Ovary (tissue), 9 donors: ENCODE data around the gene PCGF3. TPM values are rescaled to one million over a fixed set of nuclear protein-coding genes. Genes with fewer than 3 reads are reported as not detected.

Experiments
- DNase-seq, 5 donors: peaks; one replicate each; pipeline ENCODE4 v3.0.0-alpha.2; 2019 to 2020
- H3K27ac ChIP-seq, 2 donors: fragments of 200-600 bp; one replicate each; pipeline versions ENCODE4 v1.5.1 to v1.8.0; 2019 to 2022
- H3K27me3 ChIP-seq: fragments of 200-600 bp; one replicate; pipeline ENCODE4 v1.8.0; 2022
- H3K36me3 ChIP-seq: fragments of 200-600 bp; sonication (generic); one replicate; pipeline ENCODE4 v1.5.1; 2019
- H3K4me1 ChIP-seq: one replicate; pipeline ENCODE4 v1.8.1; 2013; ENCODE audit warnings: mild to moderate bottlenecking, moderate library complexity; ENCODE audit not compliant: insufficient read depth
- H3K4me3 ChIP-seq: fragments of 200-600 bp; sonication (generic); one replicate; pipeline ENCODE4 v1.5.1; 2017
- H3K9me3 ChIP-seq, 2 donors: fragments of 200-600 bp in 1 of 2; sonication (generic) in 1 of 2; one replicate each; pipeline versions ENCODE4 v1.5.1 to v1.8.1; 2013 to 2019; ENCODE audit warnings: mild to moderate bottlenecking in 1 of 2, moderate library complexity in 1 of 2
- EP300 ChIP-seq: sonication (generic); formaldehyde crosslinking; IDR thresholded peaks from one replicate; pipeline ENCODE4 v1.6.1; 2017; ENCODE audit warnings: antibody characterized with exemption
- POLR2A ChIP-seq: fragments of 450-650 bp; IDR thresholded peaks from one replicate; pipeline ENCODE4 v1.6.1; 2017; ENCODE audit warnings: antibody characterized with exemption, mild to moderate bottlenecking, moderate library complexity
- WGBS, 3 donors: extraction: QIAGEN DNeasy Blood & Tissue Kit in 1 of 3; methylation state at CpG; one replicate each; pipeline versions ENCODE4 v1.1.5 to v1.1.7; 2013 to 2017; 5-methylcytosine and 5-hydroxymethylcytosine counted together
- intact Hi-C, 4 donors: fragments of 100-400 bp; cut with DNase I; formaldehyde crosslinking; loops; one replicate each; pipeline versions ENCODE4 v1.11.0 to v1.15.1; 2022 to 2023
- polyA plus RNA-seq, 2 donors: library from polyadenylated mRNA; stranded (reverse); fragments of 200-250 nt in 1 of 2; fragments of 350-450 nt in 1 of 2; fragmentation: Illumina TruSeq in 1 of 2; extraction: RNeasy Lipid Tissue Mini Kit (QIAGEN cat#74804) in 1 of 2; gene quantifications; one replicate each; pipeline ENCODE4 v1.2.3, GENCODE V29; 2013 to 2014
- total RNA-seq, 7 donors: library from RNA; depleted of rRNA in 2 of 7; stranded (reverse); fragments of >200 nt in 2 of 7; fragmentation: NEBNext Ultra II Directional in 3 of 7; extraction: Animal tissue kit (Norgen Biotek cat#: 25700) in 3 of 7; gene quantifications; one replicate each; pipeline versions ENCODE4 v1.1.0 to v1.2.4, GENCODE V29; 2016 to 2023
- TF ChIP-seq, protein P1 (sequence below), 3 donors: fragments of 450-650 bp in 2 of 3; fragments of 200-600 bp in 1 of 3; IDR thresholded peaks; one replicate each; pipeline versions ENCODE4 v1.5.1 to v1.8.0; 2016 to 2022; ENCODE audit warnings: antibody characterized with exemption in 3 of 3, mild to moderate bottlenecking in 1 of 3
- donor health status: DM: no; HTN: no; CAD: no; lungs with moderate emphysema.
- donor health status: DM: no; HTN: no; CAD: no.
- donor health status: Bipolar disorder and iron deficiency.
- donor health status: DM: yes; HTN: yes; CAD: no.
- donor health status: DM: no; HTN: no; CAD: no.
- donor health status: DM: yes; HTN: yes; CAD: no.

The PCGF3 gene
- total and polyA plus RNA-seq, 9 donors, result 21.7 to 51.2 (median 45.3) TPM

GRCh38 chr4:793093-793861 is 87.6 kb downstream of the PCGF3 start:
- DNase-seq, result no peak
- H3K9me3 ChIP-seq, result no peaks in the 10 kb centered on the region
- intact Hi-C loops, result no loop called here
- no peaks in the 10 kb centered on the region for H3K36me3 ChIP-seq
- no peak overlapping the region for H3K27ac ChIP-seq
- peaks cover 11% of the 10 kb centered on the region for H3K4me1 ChIP-seq
- WGBS, 3 donors, result 45 to 52% (median 50%) methylated on average over 18 to 19 of the region's 19 CpGs
- no peak overlapping the region for H3K4me3 ChIP-seq
- TF ChIP-seq POLR2A (no peak), EP300 (no peak)
- TF ChIP-seq, protein P1, sequence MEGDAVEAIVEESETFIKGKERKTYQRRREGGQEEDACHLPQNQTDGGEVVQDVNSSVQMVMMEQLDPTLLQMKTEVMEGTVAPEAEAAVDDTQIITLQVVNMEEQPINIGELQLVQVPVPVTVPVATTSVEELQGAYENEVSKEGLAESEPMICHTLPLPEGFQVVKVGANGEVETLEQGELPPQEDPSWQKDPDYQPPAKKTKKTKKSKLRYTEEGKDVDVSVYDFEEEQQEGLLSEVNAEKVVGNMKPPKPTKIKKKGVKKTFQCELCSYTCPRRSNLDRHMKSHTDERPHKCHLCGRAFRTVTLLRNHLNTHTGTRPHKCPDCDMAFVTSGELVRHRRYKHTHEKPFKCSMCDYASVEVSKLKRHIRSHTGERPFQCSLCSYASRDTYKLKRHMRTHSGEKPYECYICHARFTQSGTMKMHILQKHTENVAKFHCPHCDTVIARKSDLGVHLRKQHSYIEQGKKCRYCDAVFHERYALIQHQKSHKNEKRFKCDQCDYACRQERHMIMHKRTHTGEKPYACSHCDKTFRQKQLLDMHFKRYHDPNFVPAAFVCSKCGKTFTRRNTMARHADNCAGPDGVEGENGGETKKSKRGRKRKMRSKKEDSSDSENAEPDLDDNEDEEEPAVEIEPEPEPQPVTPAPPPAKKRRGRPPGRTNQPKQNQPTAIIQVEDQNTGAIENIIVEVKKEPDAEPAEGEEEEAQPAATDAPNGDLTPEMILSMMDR (IDR thresholded peaks at IDR 0.05), result no peak
- H3K27me3 ChIP-seq, result no peaks in the 10 kb centered on the region

GRCh38 chr4:793941-794621 is 88.4 kb downstream of the PCGF3 start:
- Histone ChIP-seq H3K27ac (no peak overlapping the region), H3K9me3 (no peaks in the 10 kb centered on the region), H3K4me1 (peaks cover 11% of the 10 kb centered on the region), H3K4me3 (no peak overlapping the region), H3K27me3 (no peaks in the 10 kb centered on the region), H3K36me3 (no peaks in the 10 kb centered on the region)
- intact Hi-C loops, result no loop called here
- 35 to 45% (median 41%) methylated on average over 16 to 19 of the region's 19 CpGs for WGBS, 3 donors
- TF ChIP-seq POLR2A, result no peak
- no peak for TF ChIP-seq EP300
- TF ChIP-seq, protein P1 (IDR thresholded peaks at IDR 0.05), result no peak
- DNase-seq, result no peak

DNA sequence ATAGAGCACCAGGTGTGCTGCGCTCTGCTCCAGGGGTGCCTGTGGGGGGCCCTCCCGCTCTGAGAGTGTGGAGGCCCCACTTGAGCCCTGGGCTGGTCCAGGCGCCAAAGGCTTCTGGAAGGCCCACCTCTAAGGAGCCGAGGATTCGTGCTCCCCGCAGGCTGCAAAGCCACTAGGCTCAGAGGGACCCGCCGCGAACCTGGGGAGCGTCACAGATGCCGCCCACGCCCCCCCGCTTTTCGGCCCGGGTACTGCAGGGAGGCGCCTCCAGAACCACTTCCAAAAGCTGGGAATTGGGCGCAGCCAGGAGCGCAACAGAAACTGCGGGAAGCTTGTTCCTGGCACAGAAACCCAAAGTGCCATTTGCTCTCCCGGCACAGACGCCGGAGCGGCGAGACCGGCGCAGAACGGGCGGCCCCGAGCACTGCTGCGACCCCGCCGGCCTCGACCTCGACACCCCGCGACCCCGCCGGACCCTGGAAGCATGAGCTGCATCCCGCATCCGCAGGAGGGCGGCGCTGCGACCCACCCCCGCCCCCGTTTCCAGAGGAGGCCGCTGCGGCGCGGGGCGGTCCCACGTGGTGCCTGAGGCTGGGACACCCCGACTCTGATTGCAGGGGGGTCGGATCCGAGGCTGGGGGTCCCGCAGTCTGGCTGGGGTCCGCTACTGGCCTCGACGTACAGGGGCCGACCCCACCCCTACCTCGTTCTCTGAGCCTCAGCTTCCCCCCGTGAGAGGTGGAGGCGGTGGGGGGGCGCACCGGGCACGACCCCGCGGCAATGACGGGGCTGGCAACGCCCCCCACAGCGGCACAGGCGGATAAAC is 89.5 kb downstream of the PCGF3 start:
- Histone ChIP-seq H3K27ac (no peak overlapping the region), H3K36me3 (no peaks in the 10 kb centered on the region), H3K4me1 (peaks cover 11% of the 10 kb centered on the region), H3K9me3 (no peaks in the 10 kb centered on the region), H3K27me3 (no peaks in the 10 kb centered on the region), H3K4me3 (no peak overlapping the region)
- no peak for DNase-seq
- WGBS, 3 donors, result 1 to 2% (median 2%) methylated on average over 19 to 71 of the region's 71 CpGs
- TF ChIP-seq POLR2A (no peak), EP300 (no peak)
- TF ChIP-seq, protein P1 (IDR thresholded peaks at IDR 0.05), result no peak
- intact Hi-C loops, result no loop called here

- no peaks in the 10 kb centered on the region for H3K27me3 ChIP-seq
- intact Hi-C loops, result no loop called here
- H3K4me1 ChIP-seq, result peaks cover 11% of the 10 kb centered on the region
- no peak overlapping the region for H3K4me3 ChIP-seq
- WGBS, 3 donors, result 10 to 18% (median 15%) methylated on average over 17 to 20 of the region's 20 CpGs
- H3K36me3 ChIP-seq, result no peaks in the 10 kb centered on the region
- TF ChIP-seq, protein P1 (IDR thresholded peaks at IDR 0.05), result no peak
- TF ChIP-seq EP300 (no peak), POLR2A (no peak)
- no peak overlapping the region for H3K27ac ChIP-seq
- no peak for DNase-seq
- H3K9me3 ChIP-seq, result no peaks in the 10 kb centered on the region
Measured at GRCh38 chr4:795726-796119, 90.1 kb downstream of the PCGF3 start.
